Measurements from ENCODE around the gene SUSD5. TPM values are rescaled to one million over a fixed set of nuclear protein-coding genes. Genes with fewer than 3 reads are reported as not detected.

Gene SUSD5
- total RNA-seq, 1 experiment from 2014 or later = not detected

- peaks cover 58% of the 10 kb centered on the region for H3K36me3 ChIP-seq (ENCODE audit: low read depth, low read length)
- no peaks in the 10 kb centered on the region for H3K4me1 ChIP-seq (ENCODE audit: insufficient read depth, low read length)
- no peaks in the 10 kb centered on the region for H3K9me2 ChIP-seq (replicated peaks; ENCODE audit: low read length)
- ATAC-seq (no peak), DNase-seq (no peak)
- H3F3A ChIP-seq (ENCODE audit: low read length, unreplicated experiment) = no peaks in the 10 kb centered on the region
- no TSS peak for BruUV-seq (replicated peaks)
- H3K79me2 ChIP-seq (ENCODE audit: low read length) = no peaks in the 10 kb centered on the region
- no peaks in the 10 kb centered on the region for H3K27me3 ChIP-seq (ENCODE audit: low read length)
- no peak overlapping the region for H2AFZ ChIP-seq (ENCODE audit: low read length)
- no peaks in the 10 kb centered on the region for H4K20me1 ChIP-seq (ENCODE audit: low read length)
- no peaks in the 10 kb centered on the region for H3K9me3 ChIP-seq (ENCODE audit: low read length)
- TF ChIP-seq CTCF (conservative IDR thresholded peaks at IDR 0.05; ENCODE audit: low read depth, low read length) (no peak), EZH2 (IDR thresholded peaks at IDR 0.05; ENCODE audit: low read length, unreplicated experiment) (no peak), EZH2phosphoT487 (IDR thresholded peaks at IDR 0.05; ENCODE audit: borderline replicate concordance, low read length) (no peak)
- H3K27ac ChIP-seq (ENCODE audit: low read length) = no peak overlapping the region
- CTCF ChIA-PET = no interaction called here
- POLR2A ChIA-PET (ENCODE audit: unreplicated experiment) = no interaction called here
- no peak overlapping the region for H3K4me2 ChIP-seq (ENCODE audit: low read length)
- no peak overlapping the region for H3K9ac ChIP-seq (ENCODE audit: low read length)
- intact Hi-C loops (cut with micrococcal nuclease) = no loop called here
- no peak overlapping the region for H3K4me3 ChIP-seq (ENCODE audit: low read length)
Measured at GRCh38 chr3:33137691-33138090, 80.9 kb downstream of the SUSD5 start.

- H3K9me2 ChIP-seq (replicated peaks; ENCODE audit: low read length) = no peaks in the 10 kb centered on the region
- peaks cover 56% of the 10 kb centered on the region for H3K36me3 ChIP-seq (ENCODE audit: low read depth, low read length)
- no peaks in the 10 kb centered on the region for H4K20me1 ChIP-seq (ENCODE audit: low read length)
- H3K4me3 ChIP-seq (ENCODE audit: low read length) = no peak overlapping the region
- BruUV-seq (replicated peaks) = no TSS peak
- no peaks in the 10 kb centered on the region for H3K27me3 ChIP-seq (ENCODE audit: low read length)
- H3K79me2 ChIP-seq (ENCODE audit: low read length) = no peaks in the 10 kb centered on the region
- DNase-seq (no peak), ATAC-seq (no peak)
- no peaks in the 10 kb centered on the region for H3K9me3 ChIP-seq (ENCODE audit: low read length)
- H3K9ac ChIP-seq (ENCODE audit: low read length) = no peak overlapping the region
- no peak overlapping the region for H2AFZ ChIP-seq (ENCODE audit: low read length)
- CTCF ChIA-PET = interaction anchor here (0.7 kb wide), 1 partner anchor 69 kb away, joined by 3 read pairs; no protein-coding TSS in a partner anchor
- H3F3A ChIP-seq (ENCODE audit: low read length, unreplicated experiment) = no peaks in the 10 kb centered on the region
- TF ChIP-seq EZH2 (IDR thresholded peaks at IDR 0.05; ENCODE audit: low read length, unreplicated experiment) (no peak), CTCF (conservative IDR thresholded peaks at IDR 0.05; ENCODE audit: low read depth, low read length) (no peak)
- 0 out of 2 replicates have a peak, but pooled peaks cover 3% of the 10 kb centered on the region for H3K4me1 ChIP-seq (ENCODE audit: insufficient read depth, low read length)
- POLR2A ChIA-PET (ENCODE audit: unreplicated experiment) = no interaction called here
- H3K4me2 ChIP-seq (ENCODE audit: low read length) = no peak overlapping the region
- no peak overlapping the region for H3K27ac ChIP-seq (ENCODE audit: low read length)
- intact Hi-C loops (cut with micrococcal nuclease) = loop anchor here (5.0 kb wide), 3 partner anchors 303 to 653 kb away; partner anchors contain the start of gene CLASP2
Measured at GRCh38 chr3:33134026-33134625, 84.5 kb downstream of the SUSD5 start.

- Histone ChIP-seq H2AFZ (ENCODE audit: low read length) (no peak overlapping the region), H3K4me1 (ENCODE audit: insufficient read depth, low read length) (0 out of 2 replicates have a peak, but pooled peaks cover 3% of the 10 kb centered on the region), H3K9me3 (ENCODE audit: low read length) (no peaks in the 10 kb centered on the region), H4K20me1 (ENCODE audit: low read length) (no peaks in the 10 kb centered on the region), H3K9me2 (replicated peaks; ENCODE audit: low read length) (no peaks in the 10 kb centered on the region), H3K27me3 (ENCODE audit: low read length) (no peaks in the 10 kb centered on the region), H3K4me3 (ENCODE audit: low read length) (no peak overlapping the region), H3K27ac (ENCODE audit: low read length) (no peak overlapping the region), H3F3A (ENCODE audit: low read length, unreplicated experiment) (no peaks in the 10 kb centered on the region), H3K36me3 (ENCODE audit: low read depth, low read length) (peaks cover 60% of the 10 kb centered on the region), H3K9ac (ENCODE audit: low read length) (no peak overlapping the region), H3K79me2 (ENCODE audit: low read length) (no peaks in the 10 kb centered on the region), H3K4me2 (ENCODE audit: low read length) (no peak overlapping the region)
- POLR2A ChIA-PET (ENCODE audit: unreplicated experiment) = no interaction called here
- ATAC-seq = no peak
- no TSS peak for BruUV-seq (replicated peaks)
- no peak for DNase-seq
- TF ChIP-seq EZH2 (IDR thresholded peaks at IDR 0.05; ENCODE audit: low read length, unreplicated experiment) (no peak), EZH2phosphoT487 (IDR thresholded peaks at IDR 0.05; ENCODE audit: borderline replicate concordance, low read length) (no peak), CTCF (conservative IDR thresholded peaks at IDR 0.05; ENCODE audit: low read depth, low read length) (0 out of 2 replicates have a peak, but pooled peaks have one; percentile 5)
- CTCF ChIA-PET = interaction anchor here (0.5 to 1.7 kb wide), 7 partner anchors 27 to 655 kb away, joined by 3 to 64 read pairs (median 3); no protein-coding TSS in a partner anchor
- intact Hi-C loops (cut with micrococcal nuclease) = loop anchor here (5.0 kb wide), 3 partner anchors 305 to 655 kb away; partner anchors contain the start of gene CLASP2
Measured at GRCh38 chr3:33132019-33132360, 86.6 kb downstream of the SUSD5 start.

All from PC-3 (cell line).